Tibial nerve (tissue), 4 donors: ENCODE measurements around the gene SNCG. TPM values are rescaled to one million over a fixed set of nuclear protein-coding genes. Genes with fewer than 3 reads are reported as not detected.
A peak's percentile ranks its signal among the peaks of the same experiment; 100 is the strongest.

ENCODE experiments used
- DNase-seq, 2 donors: peaks; one replicate each; pipeline ENCODE4 v3.0.0-alpha.2; 2019; ENCODE audit warnings: low spot score in 2 of 2
- H3K27ac ChIP-seq, 4 donors: fragments of 200-600 bp; sonication (generic) in 3 of 4; one replicate each; pipeline ENCODE4 v1.5.1; 2017 to 2019; ENCODE audit warnings: mild to moderate bottlenecking in 1 of 4
- H3K27me3 ChIP-seq, 2 donors: fragments of 200-600 bp; sonication (generic) in 1 of 2; one replicate each; pipeline versions ENCODE4 v1.5.1 to v1.6.0; 2017 to 2019
- H3K36me3 ChIP-seq, 3 donors: fragments of 200-600 bp; sonication (generic); one replicate each; pipeline ENCODE4 v1.5.1; 2018 to 2019
- H3K4me1 ChIP-seq, 4 donors: fragments of 200-600 bp; sonication (generic) in 3 of 4; one replicate each; pipeline ENCODE4 v1.5.1; 2017 to 2019
- H3K4me3 ChIP-seq, 4 donors: fragments of 200-600 bp; sonication (generic) in 3 of 4; one replicate each; pipeline ENCODE4 v1.5.1; 2017 to 2019; ENCODE audit warnings: mild to moderate bottlenecking in 1 of 4, moderate library complexity in 1 of 4
- H3K9me3 ChIP-seq, 4 donors: fragments of 200-600 bp; sonication (generic) in 3 of 4; one replicate each; pipeline ENCODE4 v1.5.1; 2017 to 2019
- CTCF ChIP-seq, 5 experiments: fragments of 200-600 bp in 3 of 5; fragments of 450-650 bp in 2 of 5; sonication (generic) in 3 of 5; IDR thresholded peaks; one replicate each; pipeline ENCODE4 v1.5.1; 2016 to 2019; ENCODE audit warnings: antibody characterized with exemption in 5 of 5, mild to moderate bottlenecking in 3 of 5, moderate library complexity in 2 of 5
- EP300 ChIP-seq, 2 donors: sonication (generic); formaldehyde crosslinking; IDR thresholded peaks; one replicate each; pipeline ENCODE4 v1.6.1; 2017; ENCODE audit warnings: antibody characterized with exemption in 2 of 2, mild to moderate bottlenecking in 1 of 2
- POLR2A ChIP-seq, 2 donors: fragments of 450-650 bp; IDR thresholded peaks; one replicate each; pipeline ENCODE4 v1.6.1; 2017; ENCODE audit warnings: antibody characterized with exemption in 2 of 2, mild to moderate bottlenecking in 2 of 2, moderate library complexity in 2 of 2
- WGBS, 2 donors: methylation state at CpG; one replicate each; pipeline ENCODE4 v1.1.5; 2018; 5-methylcytosine and 5-hydroxymethylcytosine counted together
- total RNA-seq, 4 donors: library from RNA; depleted of rRNA; stranded (reverse); fragments of >200 nt; gene quantifications; one replicate each; pipeline ENCODE4 v1.1.0, GENCODE V29; 2016

SNCG gene
- total RNA-seq, result 100 to 1,000 TPM in 2 of 4 donors, 10 to 100 TPM in 2; 86.1 to 213 (median 119) TPM

DNA sequence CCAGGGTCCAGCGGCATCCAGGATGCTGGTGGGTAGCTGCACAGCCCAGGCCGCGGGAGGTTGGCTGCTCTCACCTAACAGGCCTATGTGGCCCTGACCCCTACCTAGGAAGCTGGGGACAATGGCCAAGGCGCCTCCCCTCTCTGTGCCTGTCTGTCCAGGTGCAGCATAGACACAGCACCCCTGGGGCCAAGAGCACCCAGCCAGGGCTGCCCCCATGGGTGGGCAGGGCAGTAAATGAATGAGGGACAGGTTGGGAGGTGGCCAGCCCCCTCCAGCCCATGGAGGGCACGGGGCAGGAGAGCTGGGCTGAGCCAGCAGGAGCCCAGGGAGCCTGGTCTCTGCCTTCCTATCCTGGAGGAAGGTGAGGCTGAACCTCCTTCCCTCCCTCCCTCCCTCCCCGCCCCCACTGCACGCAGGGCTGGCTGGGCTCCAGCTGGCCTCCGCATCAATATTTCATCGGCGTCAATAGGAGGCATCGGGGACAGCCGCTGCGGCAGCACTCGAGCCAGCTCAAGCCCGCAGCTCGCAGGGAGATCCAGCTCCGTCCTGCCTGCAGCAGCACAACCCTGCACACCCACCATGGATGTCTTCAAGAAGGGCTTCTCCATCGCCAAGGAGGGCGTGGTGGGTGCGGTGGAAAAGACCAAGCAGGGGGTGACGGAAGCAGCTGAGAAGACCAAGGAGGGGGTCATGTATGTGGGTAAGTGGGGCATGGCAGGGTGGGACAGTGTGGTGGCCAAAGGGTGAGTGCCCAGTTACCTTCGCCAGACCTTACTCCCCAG is at the start of gene SNCG:
TSS of gene SNCG (plus strand) at position 484 of the 785 bp plus-strand sequence. CDS start at position 583, 99 bp downstream.
- no peak for DNase-seq
- Histone ChIP-seq H3K4me1 (peaks cover 3 to 87% (median 54%) of the 10 kb centered on the region in 4 donors), H3K9me3 (no peaks in the 10 kb centered on the region), H3K36me3 (no peaks in the 10 kb centered on the region), H3K4me3 (peak within 1 kb of the TSS; percentile 11 to 44 (median 23)), H3K27me3 (no peaks in the 10 kb centered on the region), H3K27ac (peak within 1 kb of the TSS; percentile 67 to 94 (median 84))
- WGBS, 2 donors, result 25 to 44% methylated on average over 5 to 17 of the region's 22 CpGs
- no peak for TF ChIP-seq CTCF (IDR thresholded peaks at IDR 0.05)
- peak in 1 of 2 donors; percentile 32 for TF ChIP-seq POLR2A (IDR thresholded peaks at IDR 0.05)
- TF ChIP-seq EP300 (IDR thresholded peaks at IDR 0.05), result peak in 1 of 2 donors; percentile 43

- no peak for DNase-seq
- Histone ChIP-seq H3K9me3 (no peaks in the 10 kb centered on the region), H3K4me3 (no peak overlapping the region), H3K36me3 (peaks cover 0 to 64% (median 0%) of the 10 kb centered on the region in 3 donors), H3K27me3 (no peaks in the 10 kb centered on the region), H3K27ac (no peak overlapping the region), H3K4me1 (no peaks in the 10 kb centered on the region)
- TF ChIP-seq POLR2A (IDR thresholded peaks at IDR 0.05) (no peak), EP300 (IDR thresholded peaks at IDR 0.05) (no peak), CTCF (IDR thresholded peaks at IDR 0.05) (no peak)
- WGBS, 2 donors, result 84 to 97% methylated on average over 1 of the region's 1 CpG
Observed at GRCh38 chr10:86914734-86915133, 43.7 kb upstream of the SNCG start.

- Histone ChIP-seq H3K27me3 (no peaks in the 10 kb centered on the region), H3K9me3 (no peaks in the 10 kb centered on the region), H3K27ac (no peak overlapping the region), H3K4me1 (no peaks in the 10 kb centered on the region), H3K4me3 (no peak overlapping the region), H3K36me3 (peaks cover 0 to 86% (median 7%) of the 10 kb centered on the region in 3 donors)
- no peak for DNase-seq
- no peak for TF ChIP-seq POLR2A (IDR thresholded peaks at IDR 0.05)
- TF ChIP-seq CTCF (IDR thresholded peaks at IDR 0.05), result no peak
- TF ChIP-seq EP300 (IDR thresholded peaks at IDR 0.05), result no peak
- 57 to 63% methylated on average over 5 of the region's 5 CpGs for WGBS, 2 donors
Observed at GRCh38 chr10:86918022-86918471, 40.4 kb upstream of the SNCG start.

GRCh38 chr10:86922553-86922961 is 35.8 kb upstream of the SNCG start:
- DNase-seq, result no peak
- no peaks in the 10 kb centered on the region for H3K27me3 ChIP-seq
- H3K36me3 ChIP-seq, result peaks cover 0 to 56% (median 7%) of the 10 kb centered on the region in 3 donors
- no peak for TF ChIP-seq POLR2A (IDR thresholded peaks at IDR 0.05)
- no peaks in the 10 kb centered on the region for H3K9me3 ChIP-seq
- 86% methylated on average over 9 of the region's 9 CpGs for WGBS, 2 donors
- no peak overlapping the region for H3K27ac ChIP-seq
- peaks cover 0 to 4% (median 0%) of the 10 kb centered on the region in 4 donors for H3K4me1 ChIP-seq
- no peak overlapping the region for H3K4me3 ChIP-seq

GRCh38 chr10:86929468-86930380 is 28.7 kb upstream of the SNCG start:
- Histone ChIP-seq H3K9me3 (no peaks in the 10 kb centered on the region), H3K4me1 (peaks cover 0 to 4% (median 0%) of the 10 kb centered on the region in 4 donors), H3K27ac (no peak overlapping the region), H3K4me3 (no peak overlapping the region), H3K27me3 (no peaks in the 10 kb centered on the region), H3K36me3 (peaks cover 0 to 47% (median 0%) of the 10 kb centered on the region in 3 donors)
- 77 to 78% methylated on average over 15 of the region's 15 CpGs for WGBS, 2 donors
- DNase-seq, result no peak
- TF ChIP-seq EP300 (IDR thresholded peaks at IDR 0.05) (no peak), CTCF (IDR thresholded peaks at IDR 0.05) (no peak), POLR2A (IDR thresholded peaks at IDR 0.05) (no peak)
